ENCODE results near the gene CEP76. TPM values are rescaled to one million over a fixed set of nuclear protein-coding genes. Genes with fewer than 3 reads are reported as not detected.

Gene CEP76
- total and polyA plus RNA-seq, 2 experiments from 2014 or later, result 11.2 to 25.9 TPM

GRCh38 chr18:12637901-12638643 is 64.5 kb downstream of the CEP76 start:
- TF ChIP-seq EZH2phosphoT487 (IDR thresholded peaks at IDR 0.05; ENCODE audit: unreplicated experiment) (no peak), EZH2 (IDR thresholded peaks at IDR 0.05; ENCODE audit: low read depth, unreplicated experiment) (no peak), ZNF331 (CRISPR knock-in tag; IDR thresholded peaks at IDR 0.05; ENCODE audit: low read depth) (no peak), CREB1 (CRISPR knock-in tag; IDR thresholded peaks at IDR 0.05; ENCODE audit: low read depth) (no peak), CTCF (conservative IDR thresholded peaks at IDR 0.05; ENCODE audit: low read depth in 2 of 2) (no peak), JUNB (IDR thresholded peaks at IDR 0.05; ENCODE audit: unreplicated experiment) (no peak), ZNF462 (CRISPR knock-in tag; IDR thresholded peaks at IDR 0.05) (no peak)
- H4K20me1 ChIP-seq (replicated peaks; ENCODE audit: insufficient read depth), result no peaks in the 10 kb centered on the region
- H3K27me3 ChIP-seq (ENCODE audit: insufficient read depth), result no peaks in the 10 kb centered on the region
- H3K9me3 Mint-ChIP-seq, result no peaks in the 10 kb centered on the region
- no peak overlapping the region for H3K27ac ChIP-seq (ENCODE audit: low read depth)
- DNase-seq (ENCODE audit: low spot score) (no peak), ATAC-seq (no peak)
- H3F3A ChIP-seq (replicated peaks; ENCODE audit: low read depth), result no peaks in the 10 kb centered on the region
- H3K4me2 ChIP-seq, result no peak overlapping the region
- no peaks in the 10 kb centered on the region for H3K27me3 Mint-ChIP-seq (ENCODE audit: insufficient read depth, low read depth, poor library complexity)
- no peaks in the 10 kb centered on the region; the same call in none of the 2 replicates for H3K79me2 ChIP-seq (replicated peaks; ENCODE audit: insufficient read depth)
- no peak overlapping the region for H3K4me3 Mint-ChIP-seq
- no peak overlapping the region for H2AFZ ChIP-seq
- H3K36me3 ChIP-seq (ENCODE audit: insufficient read depth), result no peaks in the 10 kb centered on the region
- H3K36me3 Mint-ChIP-seq (ENCODE audit: low read depth), result no peaks in the 10 kb centered on the region
- no peaks in the 10 kb centered on the region for H3K9me2 ChIP-seq (ENCODE audit: insufficient read depth)
- H3K4me1 Mint-ChIP-seq, result peaks cover 9% of the 10 kb centered on the region; the same call in 2 of the 3 replicates
- no peaks in the 10 kb centered on the region for H3K4me1 ChIP-seq (ENCODE audit: insufficient read depth)
- no peak overlapping the region for H3K4me3 ChIP-seq
- H3K27ac Mint-ChIP-seq, result peak overlapping the region; percentile 65
